Measurements from ENCODE around the gene PTPRA.

DNA sequence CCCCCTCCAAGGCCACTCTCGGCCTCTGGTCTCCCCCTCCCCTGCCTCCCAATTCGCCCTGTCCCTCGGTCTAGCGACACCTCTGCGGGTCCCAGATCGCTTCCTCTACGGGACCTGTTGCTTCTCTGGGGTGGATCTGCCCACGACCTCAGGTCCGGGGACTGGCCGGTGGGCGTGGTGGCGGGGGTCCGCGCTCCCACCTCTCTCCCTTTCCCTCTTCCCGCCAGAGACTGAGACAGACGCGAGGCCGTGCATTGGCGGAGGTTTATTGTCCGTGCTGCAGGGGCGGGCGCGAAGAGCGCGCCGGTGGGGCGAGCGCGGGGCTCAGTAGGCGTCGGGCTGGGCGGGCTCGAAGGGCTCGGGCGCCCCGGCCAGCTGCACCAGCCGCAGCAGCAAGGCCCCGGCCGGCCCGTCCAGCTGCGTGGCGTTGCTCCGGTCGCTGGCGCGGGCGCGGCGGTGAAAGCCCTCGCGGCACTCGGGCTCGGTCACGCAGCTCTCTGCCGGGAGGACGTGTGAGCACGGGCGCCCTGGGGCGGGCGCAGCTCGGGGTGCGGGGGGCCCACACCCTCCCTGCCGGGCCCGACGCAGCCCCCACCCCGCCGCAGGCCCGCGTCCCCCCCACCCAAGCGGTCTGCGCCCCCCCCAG is 209.1 kb downstream of the PTPRA start:
- TF ChIP-seq, protein P1, sequence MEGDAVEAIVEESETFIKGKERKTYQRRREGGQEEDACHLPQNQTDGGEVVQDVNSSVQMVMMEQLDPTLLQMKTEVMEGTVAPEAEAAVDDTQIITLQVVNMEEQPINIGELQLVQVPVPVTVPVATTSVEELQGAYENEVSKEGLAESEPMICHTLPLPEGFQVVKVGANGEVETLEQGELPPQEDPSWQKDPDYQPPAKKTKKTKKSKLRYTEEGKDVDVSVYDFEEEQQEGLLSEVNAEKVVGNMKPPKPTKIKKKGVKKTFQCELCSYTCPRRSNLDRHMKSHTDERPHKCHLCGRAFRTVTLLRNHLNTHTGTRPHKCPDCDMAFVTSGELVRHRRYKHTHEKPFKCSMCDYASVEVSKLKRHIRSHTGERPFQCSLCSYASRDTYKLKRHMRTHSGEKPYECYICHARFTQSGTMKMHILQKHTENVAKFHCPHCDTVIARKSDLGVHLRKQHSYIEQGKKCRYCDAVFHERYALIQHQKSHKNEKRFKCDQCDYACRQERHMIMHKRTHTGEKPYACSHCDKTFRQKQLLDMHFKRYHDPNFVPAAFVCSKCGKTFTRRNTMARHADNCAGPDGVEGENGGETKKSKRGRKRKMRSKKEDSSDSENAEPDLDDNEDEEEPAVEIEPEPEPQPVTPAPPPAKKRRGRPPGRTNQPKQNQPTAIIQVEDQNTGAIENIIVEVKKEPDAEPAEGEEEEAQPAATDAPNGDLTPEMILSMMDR (IDR thresholded peaks at IDR 0.05) = no peak
- no peak for TF ChIP-seq POLR2A (IDR thresholded peaks at IDR 0.05)
